Osteocyte (in vitro differentiated cells): ENCODE measurements around the gene RP2. TPM values are rescaled to one million over a fixed set of nuclear protein-coding genes. Genes with fewer than 3 reads are reported as not detected.

Source experiments
- DNase-seq: peaks from one replicate; pipeline ENCODE4 v3.0.0; 2021; ENCODE audit warnings: mixed read lengths; ENCODE audit not compliant: unreplicated experiment; ENCODE audit errors: extremely low spot score
- H3K27ac Mint-ChIP-seq: one replicate; pipeline ENCODE4 v1.8.0; 2021; ENCODE audit warnings: mild to moderate bottlenecking, mixed read lengths; ENCODE audit not compliant: unreplicated experiment
- H3K27me3 Mint-ChIP-seq: one replicate; pipeline ENCODE4 v1.8.0; 2021; ENCODE audit warnings: mixed read lengths; ENCODE audit not compliant: unreplicated experiment
- H3K36me3 Mint-ChIP-seq: one replicate; pipeline ENCODE4 v1.8.0; 2021; ENCODE audit warnings: mixed read lengths; ENCODE audit not compliant: unreplicated experiment
- H3K4me1 Mint-ChIP-seq: one replicate; pipeline ENCODE4 v1.8.0; 2021; ENCODE audit warnings: mixed read lengths; ENCODE audit not compliant: unreplicated experiment
- H3K4me3 Mint-ChIP-seq: one replicate; pipeline ENCODE4 v1.8.0; 2021; ENCODE audit warnings: mild to moderate bottlenecking, moderate library complexity, mixed read lengths; ENCODE audit not compliant: unreplicated experiment
- H3K9me3 Mint-ChIP-seq: one replicate; pipeline ENCODE4 v1.8.0; 2021; ENCODE audit warnings: mixed read lengths; ENCODE audit not compliant: unreplicated experiment
- CTCF ChIP-seq: fragments of 200-600 bp; sonication (generic); IDR thresholded peaks from 2 replicates; pipeline ENCODE4 v1.5.0; 2021; ENCODE audit warnings: antibody characterized with exemption, mild to moderate bottlenecking, moderate library complexity
- total RNA-seq: library from RNA; stranded (reverse); gene quantifications from 2 replicates; pipeline ENCODE4 v1.2.1, GENCODE V29; 2021

Gene RP2
- total RNA-seq, 1 donor from 2014 or later = 15.7 TPM

GRCh38 chrX:46920235-46920634 is 83.4 kb downstream of the RP2 start:
- no peak for DNase-seq
- no peak overlapping the region for H3K4me3 Mint-ChIP-seq
- peaks cover 7% of the 10 kb centered on the region for H3K4me1 Mint-ChIP-seq
- no peak overlapping the region for H3K27ac Mint-ChIP-seq
- peaks cover 31% of the 10 kb centered on the region for H3K9me3 Mint-ChIP-seq
- no peaks in the 10 kb centered on the region for H3K36me3 Mint-ChIP-seq
- no peaks in the 10 kb centered on the region for H3K27me3 Mint-ChIP-seq
- TF ChIP-seq CTCF = no peak

- no peaks in the 10 kb centered on the region for H3K27me3 Mint-ChIP-seq
- peaks cover 14% of the 10 kb centered on the region for H3K9me3 Mint-ChIP-seq
- H3K4me3 Mint-ChIP-seq = no peak overlapping the region
- TF ChIP-seq CTCF = no peak
- no peak overlapping the region for H3K27ac Mint-ChIP-seq
- H3K36me3 Mint-ChIP-seq = no peaks in the 10 kb centered on the region
- peaks cover 7% of the 10 kb centered on the region for H3K4me1 Mint-ChIP-seq
- no peak for DNase-seq
These were observed 85.8 kb downstream of the RP2 start for GRCh38 chrX:46922611-46923010.

DNA sequence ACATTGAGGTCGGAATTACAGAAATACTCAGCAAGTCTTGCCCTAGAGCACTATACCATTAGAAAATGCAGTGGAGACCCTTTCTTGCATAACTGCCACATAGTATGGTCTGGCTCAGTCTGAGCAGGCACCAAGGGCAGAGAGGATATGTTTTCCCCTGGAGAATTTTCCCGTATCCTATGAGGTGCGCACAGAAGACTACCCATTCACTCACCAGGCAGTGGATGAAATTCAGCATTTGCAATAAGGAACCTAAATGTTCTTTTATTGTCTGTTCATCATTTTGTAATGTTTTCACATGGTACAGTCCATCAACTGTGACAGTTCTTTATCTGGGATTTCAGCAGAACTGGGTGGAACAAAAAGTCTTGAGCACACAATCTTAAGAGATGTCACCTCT is 90.9 kb downstream of the RP2 start:
- Mint-ChIP-seq H3K4me3 (no peak overlapping the region), H3K9me3 (peaks cover 4% of the 10 kb centered on the region), H3K36me3 (no peaks in the 10 kb centered on the region), H3K27ac (no peak overlapping the region), H3K4me1 (peaks cover 7% of the 10 kb centered on the region), H3K27me3 (no peaks in the 10 kb centered on the region)
- no peak for DNase-seq
- no peak for TF ChIP-seq CTCF

DNA sequence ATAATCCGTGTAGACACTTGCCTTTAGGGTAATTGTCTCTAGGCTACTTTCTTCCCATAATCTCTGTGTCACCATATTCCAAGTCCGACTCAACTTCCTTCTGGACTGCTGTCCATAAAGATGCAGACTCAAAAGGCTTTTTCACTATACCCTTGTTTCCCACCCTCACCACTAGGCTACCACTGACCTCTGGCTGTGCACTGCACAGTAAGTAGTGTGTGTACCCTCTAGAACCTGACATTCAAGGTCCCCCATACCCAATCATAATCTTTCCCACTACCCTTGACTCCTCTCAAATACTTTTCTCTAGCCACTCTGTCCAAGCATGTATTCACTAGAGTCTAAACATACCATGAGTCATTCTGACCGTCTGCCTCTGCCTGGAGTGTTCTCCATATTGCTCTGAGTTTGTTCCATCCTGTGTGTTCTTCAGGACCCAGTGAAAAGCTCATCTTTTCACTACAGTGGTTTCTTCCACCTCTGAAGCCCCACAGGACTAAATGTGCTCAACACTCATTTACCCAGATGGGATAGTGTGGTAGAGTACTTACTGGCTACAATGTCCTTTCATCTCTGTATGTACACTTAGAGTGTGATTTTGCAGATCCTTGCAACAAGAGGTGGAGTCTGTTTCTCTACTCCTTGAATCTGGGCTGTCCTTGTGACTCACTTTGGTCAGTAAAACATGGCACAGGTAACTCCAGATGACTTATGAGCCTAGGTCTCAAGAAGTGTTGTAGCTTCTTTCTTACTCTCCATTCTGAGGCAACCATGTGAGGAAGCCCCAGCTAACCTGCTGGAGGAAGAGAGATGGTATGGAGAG is 92.8 kb downstream of the RP2 start:
- TF ChIP-seq CTCF = no peak
- H3K4me3 Mint-ChIP-seq = no peak overlapping the region
- H3K27me3 Mint-ChIP-seq = no peaks in the 10 kb centered on the region
- H3K4me1 Mint-ChIP-seq = peaks cover 15% of the 10 kb centered on the region
- H3K27ac Mint-ChIP-seq = no peak overlapping the region
- H3K36me3 Mint-ChIP-seq = no peaks in the 10 kb centered on the region
- peaks cover 12% of the 10 kb centered on the region for H3K9me3 Mint-ChIP-seq
- no peak for DNase-seq

Other genes starting within 250 kb of the RP2 start
- 1.2 and 1.4 TPM in 2 replicates for gene SLC9A7, start 77.9 kb upstream of the RP2 start, total RNA-seq
- 11.2 and 14.0 TPM in 2 replicates for gene JADE3, start 75.4 kb downstream of the RP2 start, total RNA-seq
- 0.18 TPM in 1 of 2 replicates, not detected in the other for gene RGN, start 241.4 kb downstream of the RP2 start, total RNA-seq